ENCODE measurements around the gene NLK.

- no peak for TF ChIP-seq CTCF (IDR thresholded peaks at IDR 0.05)
- TF ChIP-seq POLR2A (IDR thresholded peaks at IDR 0.05): no peak
These were observed 98.8 kb downstream of the NLK start for GRCh38 chr17:28141313-28141712.

Data from body of pancreas (tissue), 4 donors.